NCI-H146 treated with DMSO at 0.1 percent for 48 hours (cell line): ENCODE data around the gene KRT6B.
A peak's percentile ranks its signal among the peaks of the same experiment; 100 is the strongest.

Experiments used
- DNase-seq: peaks from one replicate; lab custom pipeline; 2025; ENCODE audit not compliant: unreplicated experiment; lab: John Stamatoyannopoulos, UW

The KRT6B gene

DNA sequence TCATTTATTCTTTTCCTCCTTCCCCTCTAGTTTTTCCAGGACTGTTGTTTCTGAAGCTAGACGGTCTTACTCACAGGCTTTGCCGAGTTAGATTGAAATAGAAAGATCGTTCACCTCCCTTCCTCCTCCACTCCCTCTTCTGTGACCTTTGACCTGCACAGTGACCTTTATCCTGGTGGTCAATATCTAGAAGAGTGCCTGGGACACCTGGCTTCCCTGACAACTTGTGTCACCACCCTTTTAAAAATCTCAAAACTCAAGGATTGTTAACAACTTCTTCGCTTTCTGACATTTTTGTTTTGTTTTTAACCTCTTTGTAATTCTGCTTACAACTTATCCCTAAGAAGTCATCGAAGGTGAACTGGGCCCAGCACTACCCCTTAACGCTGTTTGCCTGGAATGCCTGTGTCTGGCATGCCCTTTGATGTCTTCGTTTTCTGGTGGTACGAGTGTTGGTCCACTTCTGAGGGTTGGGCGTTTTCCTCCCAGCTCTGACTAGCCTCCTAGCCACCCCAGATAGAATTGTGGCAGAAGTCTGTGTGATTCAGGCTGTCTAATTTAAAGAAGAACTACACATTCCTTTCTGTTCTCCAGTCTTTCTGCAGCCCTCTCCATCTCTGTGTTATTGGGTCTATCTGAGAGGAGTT is 15.0 kb downstream of the KRT6B start:
- DNase-seq = no peak

DNA sequence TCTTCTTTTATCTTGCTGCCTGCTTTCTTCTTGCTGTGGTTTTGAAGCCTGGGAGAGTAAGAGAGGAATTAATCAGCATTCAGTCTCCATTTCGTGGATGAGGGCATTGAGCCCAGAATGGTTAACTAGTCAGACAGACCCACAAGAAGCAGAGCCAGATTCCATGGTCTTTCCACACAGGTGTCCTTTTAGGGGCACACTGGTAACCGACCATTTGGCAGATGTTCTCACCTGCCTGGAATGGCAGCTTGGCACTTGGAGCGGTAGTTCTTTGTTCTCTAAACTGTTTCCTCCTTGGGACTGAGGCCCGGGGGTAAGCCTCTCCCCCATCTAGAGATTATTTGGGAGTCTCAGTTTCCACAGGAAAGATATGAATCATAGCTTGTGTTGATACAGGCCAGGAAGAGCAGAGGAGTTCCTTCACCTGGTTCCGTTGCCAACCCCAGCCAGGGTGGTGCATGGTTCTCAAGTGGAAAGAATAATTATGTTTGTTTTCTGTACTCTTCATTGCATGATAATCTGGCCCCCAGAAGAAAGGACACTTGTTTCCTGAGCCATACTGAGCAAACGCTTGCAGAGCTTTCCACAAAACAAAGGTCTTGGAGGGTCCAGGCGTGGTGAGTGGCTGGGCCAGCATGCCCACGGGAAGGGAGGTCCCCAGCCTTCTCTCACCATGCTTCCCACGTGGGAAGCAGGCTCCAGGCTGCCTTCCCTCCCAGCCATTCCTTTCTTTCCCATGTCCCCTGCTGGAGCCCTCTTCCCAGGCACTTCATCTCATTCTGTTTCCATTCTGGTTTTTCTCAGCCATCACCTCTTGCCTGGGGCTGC is 15.7 kb downstream of the KRT6B start:
- no peak for DNase-seq

DNA sequence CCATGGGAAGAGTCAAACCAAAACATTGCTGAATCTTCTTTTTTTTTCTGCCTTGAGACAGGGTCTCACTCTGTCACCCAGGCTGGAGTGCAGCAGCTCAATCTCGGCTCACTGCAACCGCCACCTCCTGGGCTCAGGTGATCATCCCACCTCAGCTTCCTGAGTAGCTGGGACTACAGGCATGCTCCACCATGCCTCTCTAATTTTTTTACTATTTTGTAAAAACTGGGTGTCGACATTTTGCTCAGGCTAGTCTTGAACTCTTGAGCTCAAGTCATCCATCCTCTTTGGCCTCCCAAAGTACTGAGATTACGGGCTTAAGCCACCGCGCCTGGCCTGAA is 16.3 kb downstream of the KRT6B start:
- no peak for DNase-seq

DNA sequence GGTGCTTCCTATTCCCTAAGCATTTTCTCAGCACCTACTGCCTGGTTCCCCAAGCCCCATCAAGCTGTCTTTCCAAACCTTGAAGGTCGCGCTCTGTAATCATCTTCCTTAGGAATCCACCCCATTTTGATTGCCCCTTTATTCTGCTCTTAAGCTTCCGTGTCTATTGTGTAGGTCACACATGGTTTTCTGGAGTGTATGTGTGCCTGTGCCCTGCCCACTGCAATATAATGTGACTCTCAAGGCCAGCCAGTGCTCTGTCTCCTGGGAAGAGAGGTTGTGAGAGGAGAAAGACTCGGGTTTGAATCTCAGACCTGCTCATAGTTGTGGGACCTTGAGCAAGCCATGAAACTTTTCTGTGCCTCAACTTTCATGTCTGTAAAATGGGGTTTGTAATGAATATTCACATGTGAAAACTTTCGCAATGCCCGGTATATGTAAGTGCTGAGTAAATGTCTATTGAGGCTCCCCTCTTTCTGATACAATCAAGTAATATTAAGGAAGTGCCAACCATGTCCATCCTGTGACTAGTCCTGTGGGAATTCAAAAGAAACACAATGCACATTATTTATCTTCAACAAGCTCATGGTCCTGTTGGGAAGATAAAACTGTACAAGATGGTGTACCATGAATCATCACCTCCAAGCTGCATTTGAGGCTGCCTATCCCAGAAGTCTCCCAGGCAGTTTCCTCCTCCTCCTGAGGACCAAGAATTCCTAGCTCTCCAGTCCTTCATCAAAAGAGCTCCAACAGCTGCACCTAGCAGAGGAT is 17.0 kb downstream of the KRT6B start:
- no peak for DNase-seq

DNA sequence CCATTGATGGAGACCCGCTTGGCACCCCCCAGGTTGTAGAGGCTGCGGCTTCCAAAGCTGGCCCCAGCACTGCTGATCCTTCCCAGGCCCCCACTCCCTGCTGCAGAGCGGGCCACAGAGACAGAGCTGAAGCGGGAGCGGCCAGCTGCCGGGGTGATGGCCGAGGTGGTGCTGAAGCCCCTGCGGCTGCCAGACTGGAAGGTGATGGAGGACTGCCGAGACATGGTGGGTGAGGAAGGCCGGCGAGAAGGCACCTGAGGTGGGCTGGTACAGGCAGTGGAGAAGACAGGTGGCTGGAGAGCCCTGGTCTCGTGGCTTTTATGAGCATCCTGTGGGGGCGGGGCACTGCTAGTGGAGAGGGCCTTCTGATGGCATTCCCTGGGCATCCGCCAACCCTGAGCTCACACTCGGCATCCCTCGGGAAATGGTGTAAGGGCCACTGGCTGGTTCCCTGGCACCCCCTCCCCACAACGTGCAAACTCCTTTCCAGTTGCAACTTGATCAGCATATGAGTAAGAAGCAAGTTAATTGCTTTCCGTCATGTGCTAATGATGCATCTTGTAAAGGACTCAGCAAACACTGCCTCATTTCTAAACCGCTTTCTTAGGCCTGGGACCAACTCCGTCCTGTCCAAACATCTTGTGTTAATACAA is 17.7 kb downstream of the KRT6B start, which contains the start of gene KRT75:
TSS of gene KRT75 (minus strand) at position 291 of the 653 bp plus-strand sequence. CDS start at position 224, 67 bp downstream.
- DNase-seq = no peak

DNA sequence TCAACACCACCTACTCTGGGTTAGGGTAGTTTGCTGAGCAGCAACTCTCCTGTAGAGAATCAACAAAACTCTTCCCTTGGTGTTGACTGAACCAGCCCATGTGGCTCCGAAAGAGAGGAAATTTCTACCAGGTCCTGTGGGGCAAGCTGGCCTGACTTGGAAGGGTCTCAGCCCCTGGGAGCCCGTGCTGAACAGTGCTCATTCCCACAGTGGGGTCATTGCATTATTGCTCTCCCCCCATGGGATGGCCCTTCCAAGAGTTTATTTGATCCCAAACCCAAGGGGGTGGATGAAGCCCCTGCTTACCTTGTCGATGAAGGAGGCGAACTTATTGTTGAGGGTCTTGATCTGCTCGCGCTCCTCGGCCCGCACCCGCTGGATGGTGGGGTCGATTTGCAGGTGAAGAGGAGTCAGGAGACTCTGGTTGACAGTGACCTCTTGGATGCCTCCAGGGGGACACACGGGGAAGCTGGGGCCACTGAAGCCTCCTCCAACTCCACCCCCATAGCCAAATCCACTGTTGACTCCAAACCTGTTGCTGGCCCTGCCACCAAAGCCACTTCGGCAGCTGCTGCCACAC is 18.4 kb downstream of the KRT6B start:
- DNase-seq = no peak

DNA sequence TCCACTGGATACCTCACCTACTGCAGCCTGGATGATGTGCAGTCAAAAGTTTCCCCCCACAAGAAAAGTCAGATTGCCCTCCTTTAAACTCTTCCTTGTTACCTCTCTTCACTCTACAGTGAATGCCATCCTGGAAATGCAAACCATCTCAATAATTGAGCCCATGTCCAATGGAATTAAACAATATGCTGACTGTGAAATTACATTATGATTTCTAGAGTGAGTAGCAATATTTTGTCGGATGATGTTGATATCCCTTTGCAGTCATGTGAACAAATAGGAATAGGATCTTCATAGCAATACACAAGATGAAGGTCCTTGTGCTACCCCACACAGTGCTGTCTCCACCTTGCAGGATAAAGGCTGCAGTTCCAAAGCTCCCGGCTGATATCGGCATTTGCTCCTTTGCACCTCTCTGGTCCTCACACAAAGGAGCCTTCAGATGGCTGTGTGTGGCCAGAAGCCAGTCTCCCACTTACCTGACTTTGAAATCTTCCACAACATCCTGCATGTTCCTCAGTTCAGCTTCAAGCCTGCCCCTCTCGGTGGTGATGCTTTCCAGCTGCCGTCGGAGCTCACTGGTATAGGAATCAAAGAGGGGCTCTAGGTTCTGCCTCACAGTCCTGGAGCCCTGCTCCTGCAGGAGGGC is 19.3 kb downstream of the KRT6B start:
- DNase-seq = no peak

DNA sequence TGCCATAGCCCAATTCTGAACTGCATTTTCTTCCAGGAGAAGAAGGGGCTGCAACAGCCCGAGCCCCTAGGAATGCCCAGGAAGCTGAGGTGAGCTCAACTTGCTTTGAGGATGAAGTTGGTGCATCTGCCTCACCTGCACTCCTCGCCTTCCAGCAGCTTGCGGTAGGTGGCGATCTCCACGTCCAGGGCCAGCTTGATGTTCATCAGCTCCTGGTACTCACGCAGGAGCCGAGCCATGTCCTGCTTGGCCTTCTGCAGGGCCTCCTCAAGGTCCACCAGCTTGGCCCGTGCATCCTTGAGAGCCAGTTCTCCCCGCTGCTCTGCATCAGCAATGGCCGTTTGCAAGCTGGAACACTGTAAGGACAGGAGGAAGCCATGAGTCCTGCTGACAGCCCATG is 23.8 kb downstream of the KRT6B start:
- DNase-seq = no peak

DNA sequence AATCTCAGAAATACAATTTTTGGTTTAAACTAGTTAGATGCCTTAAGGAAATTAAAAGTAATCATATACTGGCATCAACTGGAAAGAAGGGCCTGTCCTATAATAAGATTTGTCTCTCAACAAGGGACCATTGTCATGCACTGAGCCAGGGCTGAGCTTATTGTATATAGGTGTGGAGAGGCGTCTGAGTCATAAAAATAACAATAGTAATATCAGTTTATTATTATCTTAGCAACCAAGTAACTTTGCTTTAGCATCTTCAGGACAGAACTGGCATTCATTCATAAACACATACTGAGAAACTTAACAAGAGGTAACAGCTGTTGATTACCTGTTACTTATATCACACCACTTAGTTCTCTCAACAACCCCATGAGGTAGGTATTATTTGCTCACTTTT is 24.9 kb downstream of the KRT6B start:
- DNase-seq = no peak

DNA sequence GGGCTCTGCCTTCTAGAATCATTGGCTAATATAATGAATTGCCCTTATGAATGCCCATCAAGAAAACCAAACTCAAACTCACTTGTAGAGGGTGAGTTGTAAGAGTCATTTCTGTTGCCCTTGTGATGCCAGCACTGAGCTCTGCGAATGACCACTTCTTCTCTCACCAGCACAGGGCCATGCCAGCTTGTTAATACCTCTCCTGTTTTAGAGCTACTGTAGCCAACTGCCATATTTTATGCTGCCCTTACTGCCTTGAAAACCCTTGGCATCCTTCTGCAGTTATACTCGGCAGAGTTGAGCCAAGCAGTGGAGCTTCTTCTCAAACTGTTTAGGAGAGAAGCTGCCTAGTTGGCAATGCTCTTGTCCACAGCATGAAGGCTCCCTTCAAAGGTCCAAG is 25.9 kb downstream of the KRT6B start:
- DNase-seq = no peak

DNA sequence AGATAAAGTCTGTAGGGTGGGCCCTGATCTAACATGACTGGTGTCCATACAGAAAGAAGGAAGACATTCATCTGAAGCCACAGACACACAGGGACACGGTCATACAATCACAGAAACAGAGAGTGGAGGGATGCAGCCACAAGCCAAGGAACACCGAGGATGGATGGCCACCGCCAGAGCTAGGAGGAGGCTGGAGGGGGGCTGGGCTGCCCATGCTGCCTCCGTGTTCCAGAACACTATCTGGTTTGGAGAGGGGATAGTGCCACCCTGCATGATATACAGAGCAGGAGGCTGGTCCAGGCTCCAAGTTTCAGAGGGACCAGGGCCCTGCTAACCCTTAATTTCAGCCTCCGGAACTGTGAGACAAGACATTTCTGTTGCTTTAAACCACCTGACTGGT is 26.5 kb downstream of the KRT6B start:
- DNase-seq = no peak

DNA sequence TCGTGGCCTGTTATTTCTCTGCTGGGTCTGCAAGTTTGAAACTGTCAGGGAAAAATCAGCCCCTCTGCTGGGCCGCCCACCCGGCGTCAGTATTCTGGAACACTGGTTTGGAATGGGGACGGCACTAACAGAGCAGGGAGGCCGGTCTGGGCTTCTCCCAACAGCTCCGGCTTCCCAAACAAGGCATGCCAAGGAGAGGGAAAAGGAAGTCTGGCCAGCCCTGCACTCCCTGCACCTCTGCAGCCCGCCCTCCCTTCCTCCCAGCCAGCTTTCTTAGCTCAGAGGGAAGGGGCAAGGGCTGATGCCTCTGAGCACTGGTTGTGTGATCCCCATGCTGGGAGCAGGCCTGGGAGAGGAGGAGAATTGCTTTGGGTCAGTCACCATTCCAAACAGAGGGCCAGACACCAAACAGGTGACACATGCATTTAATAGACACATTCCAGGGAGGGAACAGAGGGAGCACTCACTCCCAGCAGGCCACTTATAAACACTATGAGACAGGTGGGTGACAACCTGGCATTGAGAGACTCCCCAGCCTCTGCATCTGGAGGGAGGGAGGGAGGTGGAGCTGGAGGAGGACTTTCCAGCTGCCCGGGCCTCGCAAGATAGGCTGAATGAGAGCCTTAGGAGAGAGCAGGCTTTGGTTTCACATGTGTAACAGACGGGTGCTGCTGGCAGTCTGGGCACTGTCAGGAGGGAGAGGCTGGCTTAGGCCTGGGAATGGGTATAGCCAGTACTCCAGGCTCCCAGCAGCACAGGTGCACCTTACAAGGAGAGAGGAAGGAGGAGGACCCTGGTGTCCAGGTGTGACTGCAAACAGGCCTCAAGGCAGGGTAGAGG is 28.1 kb downstream of the KRT6B start:
- peak; percentile 21 for DNase-seq

DNA sequence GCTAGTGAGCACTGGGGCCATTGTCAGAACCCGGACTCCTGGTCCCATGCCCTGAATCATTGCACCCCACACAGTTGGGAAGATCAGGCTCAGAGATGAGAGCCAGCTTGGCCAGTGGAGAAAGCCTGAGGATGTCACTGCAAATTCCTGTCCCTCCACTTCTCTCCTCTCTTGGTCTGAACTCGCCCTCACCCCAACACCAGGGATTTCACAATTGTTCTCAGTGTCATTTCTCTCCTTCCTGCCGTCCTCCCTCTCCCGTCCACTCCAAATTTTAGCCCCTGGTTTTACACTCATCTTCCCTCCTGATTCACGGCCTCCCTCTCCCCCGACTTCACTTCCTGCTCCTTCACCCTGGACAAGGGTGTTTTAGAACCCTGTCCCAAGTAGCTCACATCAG is 28.9 kb downstream of the KRT6B start:
- no peak for DNase-seq

DNA sequence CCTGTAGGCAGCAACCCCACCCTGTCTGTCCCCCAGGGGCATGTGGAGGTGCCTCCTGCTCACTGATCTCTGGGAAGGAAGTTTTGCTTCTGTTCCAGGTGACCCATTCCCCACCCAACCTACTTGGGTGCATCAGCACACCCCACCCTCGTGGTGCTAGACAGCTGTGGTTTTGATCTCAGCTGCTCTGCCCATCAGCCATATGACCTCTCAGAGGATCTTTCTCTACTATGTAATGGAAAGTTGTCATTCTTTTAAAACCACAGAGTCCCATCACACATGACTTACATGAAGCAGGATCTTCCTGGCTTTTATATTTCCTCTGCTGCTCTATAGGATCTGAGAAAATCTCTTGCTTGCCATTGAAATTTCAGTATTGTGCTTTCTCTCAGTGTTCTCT is 32.3 kb downstream of the KRT6B start:
- no peak for DNase-seq

DNA sequence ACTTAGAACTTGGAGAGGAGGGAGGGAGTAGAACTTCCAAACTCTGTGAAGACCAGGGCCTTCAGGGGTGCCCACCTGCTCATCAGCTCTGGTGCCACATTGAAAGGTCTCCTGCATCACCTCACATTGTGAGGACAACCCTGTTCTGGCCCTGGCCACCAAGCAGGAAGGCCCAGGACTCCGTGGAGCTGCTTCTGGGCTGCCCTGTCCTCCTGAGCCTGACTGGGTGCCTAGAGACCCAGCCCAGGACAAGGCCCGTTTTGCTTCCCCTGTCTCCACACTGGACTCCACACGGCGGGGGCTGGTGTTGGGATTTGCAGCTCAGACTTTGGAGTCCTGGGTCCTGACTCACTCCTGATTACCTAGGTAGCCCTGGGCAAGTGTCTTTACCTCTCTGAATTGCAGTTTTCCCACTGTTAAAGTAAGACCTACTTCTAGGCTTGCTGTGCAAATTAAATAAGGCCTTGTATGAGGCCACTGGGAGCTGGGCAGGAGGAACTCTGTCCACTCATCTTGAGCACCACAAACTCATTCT is 33.3 kb downstream of the KRT6B start:
- no peak for DNase-seq

DNA sequence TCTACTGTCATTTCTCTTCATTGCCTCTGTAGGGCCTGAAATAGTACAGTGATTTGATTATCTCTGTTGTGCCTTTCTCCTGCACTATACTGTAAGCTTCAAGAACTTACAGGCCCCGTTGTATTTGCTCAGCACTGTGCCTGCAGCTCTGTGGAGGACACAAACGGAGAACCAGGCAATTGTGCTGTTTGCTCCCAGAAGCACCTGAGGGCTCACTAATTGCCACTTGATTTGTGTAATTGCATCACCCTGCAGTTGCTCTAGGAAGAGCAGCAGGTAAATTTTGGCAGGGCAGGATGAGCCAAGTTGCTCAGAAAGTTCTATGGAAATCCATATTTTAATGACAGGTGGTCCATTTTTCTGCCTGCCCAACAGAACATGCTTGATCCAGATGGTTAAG is 34.2 kb downstream of the KRT6B start:
- no peak for DNase-seq

DNA sequence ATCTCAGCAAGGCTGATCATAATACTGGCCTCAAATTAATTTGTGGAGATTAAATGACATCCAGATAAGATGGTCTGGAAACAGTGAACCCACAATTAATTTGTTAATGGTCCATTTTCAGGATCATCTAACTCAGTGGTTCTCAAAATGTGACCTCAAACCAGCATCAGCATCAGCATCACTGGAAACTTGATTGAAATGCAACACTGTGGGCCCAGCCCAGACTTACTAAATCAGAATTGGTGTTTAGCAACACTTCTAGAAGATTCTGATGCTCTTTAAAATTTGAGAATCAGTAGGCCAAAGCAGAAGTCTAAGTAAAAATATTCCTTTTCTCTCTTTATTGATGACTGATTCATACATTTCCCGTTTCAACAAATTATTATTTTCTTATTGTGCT is 35.2 kb downstream of the KRT6B start:
- DNase-seq = no peak

DNA sequence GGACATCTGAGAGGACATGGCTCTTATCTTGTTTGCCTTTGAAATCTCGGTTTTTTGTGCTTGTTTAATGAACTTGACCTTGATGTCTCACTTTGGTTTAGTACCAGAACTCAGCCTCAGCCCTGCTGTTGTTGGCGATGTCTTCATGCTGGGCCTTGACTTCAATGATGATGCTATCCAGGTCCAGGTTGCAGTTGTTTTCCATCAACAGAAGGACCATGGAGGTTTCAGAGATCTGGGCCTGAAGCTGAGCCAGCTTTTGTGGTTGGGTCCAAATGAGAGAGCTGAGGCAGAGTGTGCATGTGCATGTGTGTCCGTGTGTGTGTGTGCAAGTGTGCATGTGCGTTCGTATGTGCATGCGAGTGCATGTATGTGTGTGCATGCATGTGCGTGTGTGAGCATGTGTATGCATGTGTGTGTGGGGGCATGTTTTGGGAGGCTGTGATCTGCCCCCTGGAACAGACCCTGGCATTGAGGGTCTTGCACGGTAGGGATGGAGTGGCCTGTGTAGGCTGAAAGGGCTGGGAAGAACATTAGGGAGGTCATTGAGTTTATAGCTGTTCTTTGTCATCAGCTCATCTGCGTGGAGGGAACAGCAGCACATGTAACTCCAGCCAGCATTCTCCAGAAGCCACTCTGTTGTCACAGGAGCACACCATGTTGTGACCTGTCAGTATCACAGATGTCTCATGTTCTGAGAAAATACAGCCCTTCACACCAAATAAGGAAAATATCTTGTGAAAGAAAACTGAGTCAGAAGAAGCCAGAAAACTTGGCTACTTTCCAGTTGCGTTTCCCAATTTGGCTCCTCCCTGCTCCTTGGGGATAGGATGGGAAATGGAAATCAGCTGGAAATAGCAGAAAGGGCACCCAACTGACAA is 35.8 kb downstream of the KRT6B start:
- DNase-seq = no peak
